ENCODE results near the gene LRRC52. TPM values are rescaled to one million over a fixed set of nuclear protein-coding genes. Genes with fewer than 3 reads are reported as not detected.

LRRC52 gene
- total and polyA plus RNA-seq, 2 of the 13 experiments (the other 11 are each of a cell fraction or from before 2014, with no cell fraction given), result not detected

DNA sequence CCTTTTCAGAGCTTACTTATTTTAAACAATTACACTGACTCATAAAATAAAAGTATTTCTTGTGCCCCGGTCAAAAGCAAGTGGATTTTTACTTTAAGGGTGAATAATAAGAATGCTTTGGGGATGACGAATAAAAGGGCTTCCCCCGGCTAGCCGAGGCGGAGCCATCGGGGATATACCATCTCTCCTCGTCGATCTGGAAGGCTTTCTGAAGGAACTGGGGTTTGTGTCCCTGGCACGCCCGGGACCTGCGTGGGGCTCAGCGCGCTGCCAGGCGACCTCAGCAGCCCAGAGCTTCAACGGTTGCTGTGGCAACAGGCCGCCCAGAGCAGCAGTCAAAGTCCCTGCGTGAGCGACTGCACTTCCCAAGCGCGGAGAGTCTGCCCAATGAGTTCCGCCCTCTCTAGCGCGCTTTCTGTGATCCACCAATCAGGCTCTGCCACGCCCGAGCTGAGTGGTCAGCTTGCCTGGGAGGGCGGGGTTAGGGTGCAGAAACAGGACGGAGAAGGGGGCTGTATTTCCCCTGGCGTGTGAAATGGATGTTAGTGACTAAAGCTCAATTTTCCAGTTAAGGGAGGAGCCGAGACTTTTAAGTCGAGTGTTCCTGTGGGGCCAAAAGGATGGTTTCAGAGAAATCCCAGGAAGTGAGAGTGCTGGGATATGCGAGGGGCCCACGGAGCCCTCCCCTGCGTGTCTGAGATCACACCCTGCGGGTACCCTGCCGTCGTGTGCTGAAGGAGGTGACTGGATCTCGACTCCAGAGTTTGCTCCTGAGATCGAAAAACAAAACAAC, 54.3 kb downstream of the LRRC52 start (continued):
- TF ChIP-seq AKNA (CRISPR knock-in tag; IDR thresholded peaks at IDR 0.05; ENCODE audit: borderline replicate concordance) (no peak), KDM1A (CRISPR knock-in tag; IDR thresholded peaks at IDR 0.05) (no peak), TRIM24 (CRISPR knock-in tag; IDR thresholded peaks at IDR 0.05) (no peak), ZNF276 (CRISPR knock-in tag; IDR thresholded peaks at IDR 0.05; ENCODE audit: low read depth) (no peak), KDM4B (CRISPR knock-in tag; IDR thresholded peaks at IDR 0.05) (no peak), ZNF891 (CRISPR knock-in tag; IDR thresholded peaks at IDR 0.05) (0 out of 2 replicates have a peak, but pooled peaks have one; percentile 2), PBX3 (CRISPR knock-in tag; IDR thresholded peaks at IDR 0.05; ENCODE audit: borderline replicate concordance) (no peak), ZNF17 (CRISPR knock-in tag; IDR thresholded peaks at IDR 0.05) (no peak), TOE1 (CRISPR knock-in tag; IDR thresholded peaks at IDR 0.05) (no peak), ZNF20 (CRISPR knock-in tag; IDR thresholded peaks at IDR 0.05) (no peak), KDM5A (IDR thresholded peaks at IDR 0.05; ENCODE audit: borderline replicate concordance, low read length) (no peak), ZNF547 (CRISPR knock-in tag; IDR thresholded peaks at IDR 0.05) (peak; percentile 77; the same call in 1 of the 2 replicates), BHLHE40 (IDR thresholded peaks at IDR 0.05; ENCODE audit: low read length) (no peak), DMAP1 (CRISPR knock-in tag; IDR thresholded peaks at IDR 0.05) (no peak), FOXJ3 (CRISPR knock-in tag; IDR thresholded peaks at IDR 0.05; ENCODE audit: borderline replicate concordance) (no peak), ZNF761 (CRISPR knock-in tag; conservative IDR thresholded peaks at IDR 0.05) (no peak), ZSCAN5A (CRISPR knock-in tag; IDR thresholded peaks at IDR 0.05; ENCODE audit: borderline replicate concordance) (no peak), ZNF530 (CRISPR knock-in tag; IDR thresholded peaks at IDR 0.05; ENCODE audit: low read depth) (no peak)
- TF ChIP-seq, protein P1, sequence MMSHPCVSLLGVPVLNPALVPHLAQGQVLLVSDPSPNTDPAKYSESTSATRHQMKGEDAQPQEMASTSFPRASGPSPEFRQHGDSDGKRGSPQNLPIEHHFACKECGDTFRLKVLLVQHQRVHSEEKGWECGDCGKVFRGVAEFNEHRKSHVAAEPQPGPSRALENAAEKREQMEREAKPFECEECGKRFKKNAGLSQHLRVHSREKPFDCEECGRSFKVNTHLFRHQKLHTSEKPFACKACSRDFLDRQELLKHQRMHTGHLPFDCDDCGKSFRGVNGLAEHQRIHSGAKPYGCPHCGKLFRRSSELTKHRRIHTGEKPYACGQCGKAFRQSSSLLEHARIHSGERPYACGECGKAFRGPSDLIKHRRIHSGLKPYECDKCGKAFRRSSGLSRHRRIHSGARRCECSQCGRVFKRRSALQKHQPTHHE (CRISPR knock-in tag; IDR thresholded peaks at IDR 0.05; ENCODE audit: borderline replicate concordance), result no peak

All from HepG2 (cell line).